ENCODE measurements around the gene TSHZ1.

Gene TSHZ1

GRCh38 chr18:75207310-75208154, 3.1 kb upstream of the TSHZ1 start (continued):
- TF ChIP-seq ZNF341 (tag by site-specific recombination; IDR thresholded peaks at IDR 0.05; ENCODE audit: low read depth) (peak; percentile 97), WT1 (tag by site-specific recombination; IDR thresholded peaks at IDR 0.05) (no peak), ELK4 (IDR thresholded peaks at IDR 0.05; ENCODE audit: borderline replicate concordance, low read depth, low read length) (no peak), SCRT1 (tag by site-specific recombination; IDR thresholded peaks at IDR 0.05; ENCODE audit: borderline replicate concordance) (no peak), ZIC2 (tag by site-specific recombination; IDR thresholded peaks at IDR 0.05) (no peak), ZNF335 (tag by site-specific recombination; conservative IDR thresholded peaks at IDR 0.05) (peak; percentile 82; the same call in 1 of the 2 replicates), EGR2 (tag by site-specific recombination; IDR thresholded peaks at IDR 0.05; ENCODE audit: low read depth) (peak; percentile 33; the same call in 1 of the 2 replicates)

GRCh38 chr18:75208155-75208835, 2.3 kb upstream of the TSHZ1 start:
- POLR2A ChIA-PET = no interaction called here
- peak overlapping the region; percentile 99 for H3K27ac ChIP-seq (ENCODE audit: extremely low read depth, low read depth, low read length)
- H3K4me1 ChIP-seq (ENCODE audit: control insufficient read depth, insufficient read depth, low read length) = peaks cover 25% of the 10 kb centered on the region
- no peak for TF ChIP-seq ZNF585B (tag by site-specific recombination; IDR thresholded peaks at IDR 0.05)
- no peak for TF ChIP-seq ZNF362 (tag by site-specific recombination; IDR thresholded peaks at IDR 0.05)
- TF ChIP-seq ZNF776 (tag by site-specific recombination; IDR thresholded peaks at IDR 0.05; ENCODE audit: borderline replicate concordance) = 0 out of 2 replicates have a peak, but pooled peaks have one; percentile 27
- TF ChIP-seq PRDM4 (tag by site-specific recombination; IDR thresholded peaks at IDR 0.05) = 0 out of 2 replicates have a peak, but pooled peaks have one; percentile 15
- TF ChIP-seq ZBTB26 (tag by site-specific recombination; optimal IDR thresholded peaks at IDR 0.05) = peak; percentile 61
- peak; percentile 39 for TF ChIP-seq PATZ1 (tag by site-specific recombination; IDR thresholded peaks at IDR 0.05)
- peak; percentile 13; the same call in 1 of the 2 replicates for TF ChIP-seq ZBTB8A (tag by site-specific recombination; IDR thresholded peaks at IDR 0.05)
- TF ChIP-seq ZNF785 (tag by site-specific recombination; IDR thresholded peaks at IDR 0.05) = 0 out of 2 replicates have a peak, but pooled peaks have one; percentile 35
- TF ChIP-seq SP7 (tag by site-specific recombination; IDR thresholded peaks at IDR 0.05) = 0 out of 2 replicates have a peak, but pooled peaks have one; percentile 29
- peak; percentile 31; the same call in 1 of the 2 replicates for TF ChIP-seq HIC1 (tag by site-specific recombination; IDR thresholded peaks at IDR 0.05)
- TF ChIP-seq ZBTB10 (tag by site-specific recombination; IDR thresholded peaks at IDR 0.05) = 0 out of 2 replicates have a peak, but pooled peaks have one; percentile 34
- TF ChIP-seq ZXDB (tag by site-specific recombination; IDR thresholded peaks at IDR 0.05) = peak; percentile 42; the same call in 1 of the 2 replicates
- TF ChIP-seq SCRT2 (tag by site-specific recombination; IDR thresholded peaks at IDR 0.05) = peak; percentile 26; the same call in 1 of the 2 replicates

More at GRCh38 chr18:75208155-75208835, 2.3 kb upstream of the TSHZ1 start:
- Histone ChIP-seq H3K4me3 (ENCODE audit: low read depth, low read length) (peak overlapping the region; percentile 91), H3K9me3 (ENCODE audit: control insufficient read depth, insufficient read depth, low read depth, low read length) (no peaks in the 10 kb centered on the region), H3K36me3 (ENCODE audit: control insufficient read depth in 2 of 2, insufficient read depth in 1 of 2, low read length in 2 of 2) (no peaks in the 10 kb centered on the region)
- CTCF ChIA-PET = interaction anchor here (0.7 kb wide), 1 partner anchor 171 kb away, joined by 3 read pairs; no protein-coding TSS in a partner anchor

All from HEK293 (cell line).